ENCODE measurements around the gene TUT7. TPM values are rescaled to one million over a fixed set of nuclear protein-coding genes. Genes with fewer than 3 reads are reported as not detected.

The TUT7 gene
- total RNA-seq, 2 donors from 2014 or later, result 55.6 to 60.2 TPM

GRCh38 chr9:86256653-86257052, 97.6 kb downstream of the TUT7 start:
- Mint-ChIP-seq H3K4me1 (peaks cover 7% of the 10 kb centered on the region), H3K36me3 (ENCODE audit: low read depth) (no peaks in the 10 kb centered on the region), H3K27me3 (no peaks in the 10 kb centered on the region), H3K4me3 (no peak overlapping the region), H3K27ac (no peak overlapping the region)
- no peak for DNase-seq
- H3K9me3 ChIP-seq (ENCODE audit: control insufficient read depth, low read length, poor library complexity, severe bottlenecking), result no peaks in the 10 kb centered on the region
- no peak for ATAC-seq

- peaks cover 12% of the 10 kb centered on the region for H3K27me3 Mint-ChIP-seq
Observed at GRCh38 chr9:86253577-86253976, 100.6 kb downstream of the TUT7 start.

GRCh38 chr9:86252870-86253269, 101.3 kb downstream of the TUT7 start:
- ATAC-seq (no peak), DNase-seq (no peak)
- Mint-ChIP-seq H3K27ac (no peak overlapping the region), H3K4me3 (no peak overlapping the region), H3K36me3 (ENCODE audit: low read depth) (peaks cover 4% of the 10 kb centered on the region), H3K27me3 (peaks cover 12% of the 10 kb centered on the region), H3K4me1 (peaks cover 2% of the 10 kb centered on the region)
- no peaks in the 10 kb centered on the region for H3K9me3 ChIP-seq (ENCODE audit: control insufficient read depth, low read length, poor library complexity, severe bottlenecking)

More at GRCh38 chr9:86253577-86253976, 100.6 kb downstream of the TUT7 start:
- Mint-ChIP-seq H3K27ac (no peak overlapping the region), H3K36me3 (ENCODE audit: low read depth) (peaks cover 4% of the 10 kb centered on the region), H3K4me1 (peaks cover 2% of the 10 kb centered on the region), H3K4me3 (no peak overlapping the region)
- ATAC-seq (no peak), DNase-seq (no peak)
- H3K9me3 ChIP-seq (ENCODE audit: control insufficient read depth, low read length, poor library complexity, severe bottlenecking), result no peaks in the 10 kb centered on the region

- peaks cover 12% of the 10 kb centered on the region for H3K27me3 Mint-ChIP-seq
Observed at GRCh38 chr9:86250123-86250522, 104.1 kb downstream of the TUT7 start.

GRCh38 chr9:86248746-86249145, 105.5 kb downstream of the TUT7 start:
- Mint-ChIP-seq H3K36me3 (ENCODE audit: low read depth) (peaks cover 4% of the 10 kb centered on the region), H3K27me3 (peaks cover 12% of the 10 kb centered on the region), H3K27ac (no peak overlapping the region), H3K4me1 (no peaks in the 10 kb centered on the region), H3K4me3 (no peak overlapping the region)
- DNase-seq (no peak), ATAC-seq (no peak)
- no peaks in the 10 kb centered on the region for H3K9me3 ChIP-seq (ENCODE audit: control insufficient read depth, low read length, poor library complexity, severe bottlenecking)

More at GRCh38 chr9:86250123-86250522, 104.1 kb downstream of the TUT7 start:
- no peaks in the 10 kb centered on the region for H3K4me1 Mint-ChIP-seq
- H3K9me3 ChIP-seq (ENCODE audit: control insufficient read depth, low read length, poor library complexity, severe bottlenecking), result no peaks in the 10 kb centered on the region
- no peak overlapping the region for H3K27ac Mint-ChIP-seq
- DNase-seq, result no peak
- H3K36me3 Mint-ChIP-seq (ENCODE audit: low read depth), result peaks cover 4% of the 10 kb centered on the region
- H3K4me3 Mint-ChIP-seq, result no peak overlapping the region
- ATAC-seq, result no peak

- Mint-ChIP-seq H3K27me3 (peaks cover 12% of the 10 kb centered on the region), H3K4me1 (no peaks in the 10 kb centered on the region), H3K27ac (no peak overlapping the region), H3K36me3 (ENCODE audit: low read depth) (peaks cover 4% of the 10 kb centered on the region), H3K4me3 (no peak overlapping the region)
- ATAC-seq, result no peak
- no peak for DNase-seq
- no peaks in the 10 kb centered on the region for H3K9me3 ChIP-seq (ENCODE audit: control insufficient read depth, low read length, poor library complexity, severe bottlenecking)
Observed at GRCh38 chr9:86246752-86247161, 107.5 kb downstream of the TUT7 start.

GRCh38 chr9:86242071-86242470, 112.1 kb downstream of the TUT7 start:
- no peaks in the 10 kb centered on the region for H3K9me3 ChIP-seq (ENCODE audit: control insufficient read depth, low read length, poor library complexity, severe bottlenecking)
- ATAC-seq (no peak), DNase-seq (no peak)
- H3K27me3 Mint-ChIP-seq, result peaks cover 4% of the 10 kb centered on the region
- H3K36me3 Mint-ChIP-seq (ENCODE audit: low read depth), result no peaks in the 10 kb centered on the region
- H3K4me1 Mint-ChIP-seq, result peaks cover 4% of the 10 kb centered on the region
- H3K27ac Mint-ChIP-seq, result no peak overlapping the region
- H3K4me3 Mint-ChIP-seq, result no peak overlapping the region

GRCh38 chr9:86241216-86241615, 113.0 kb downstream of the TUT7 start:
- H3K9me3 ChIP-seq (ENCODE audit: control insufficient read depth, low read length, poor library complexity, severe bottlenecking), result no peaks in the 10 kb centered on the region
- no peak for ATAC-seq
- no peak for DNase-seq
- Mint-ChIP-seq H3K27ac (no peak overlapping the region), H3K4me1 (peaks cover 4% of the 10 kb centered on the region), H3K36me3 (ENCODE audit: low read depth) (no peaks in the 10 kb centered on the region), H3K27me3 (peaks cover 4% of the 10 kb centered on the region), H3K4me3 (no peak overlapping the region)

- no peaks in the 10 kb centered on the region for H3K9me3 ChIP-seq (ENCODE audit: control insufficient read depth, low read length, poor library complexity, severe bottlenecking)
- Mint-ChIP-seq H3K27me3 (peaks cover 17% of the 10 kb centered on the region), H3K36me3 (ENCODE audit: low read depth) (peaks cover under 1% of the 10 kb centered on the region), H3K27ac (no peak overlapping the region), H3K4me3 (no peak overlapping the region), H3K4me1 (peaks cover 4% of the 10 kb centered on the region)
- DNase-seq (no peak), ATAC-seq (no peak)
Observed at GRCh38 chr9:86238861-86239770, 115.1 kb downstream of the TUT7 start.

Other genes with a start within 250 kb of the TUT7 start
- under 1 TPM; 0.21 to 0.92 TPM for gene C9orf153, start 94.8 kb downstream of the TUT7 start, total RNA-seq
- gene ISCA1, start 71.9 kb downstream of the TUT7 start, total RNA-seq, result 10 to 100 TPM; 66.9 to 87.2 TPM